ENCODE results near the gene SORL1. TPM values are rescaled to one million over a fixed set of nuclear protein-coding genes. Genes with fewer than 3 reads are reported as not detected.

SORL1 gene
- total and polyA plus RNA-seq, 2 of the 8 experiments (the other 6 are each of a cell fraction or from before 2014, with no cell fraction given): 38.1 to 65.5 TPM

- Histone ChIP-seq H3K23ac (ENCODE audit: insufficient read length) (no peak overlapping the region), H3K23me2 (ENCODE audit: low read depth, low read length) (no peaks in the 10 kb centered on the region), H2AK5ac (ENCODE audit: low read depth, low read length) (no peak overlapping the region), H3K4me1 (replicated peaks in 1 of 4; ENCODE audit: control insufficient read depth in 3 of 4, insufficient read depth in 4 of 4, low read length in 3 of 4) (no peaks in the 10 kb centered on the region), H3K79me2 (ENCODE audit: control insufficient read depth in 1 of 2, insufficient read depth in 2 of 2, low read length in 2 of 2) (no peaks in the 10 kb centered on the region), H3K27me3 (replicated peaks in 1 of 4; ENCODE audit: control insufficient read depth in 3 of 4, extremely low read depth in 1 of 4, insufficient read depth in 3 of 4, low read length in 3 of 4) (no peaks in the 10 kb centered on the region), H3K9me3 (ENCODE audit: insufficient read depth in 2 of 2, low read depth in 1 of 2, low read length in 1 of 2) (no peaks in the 10 kb centered on the region), H3K4me3 (ENCODE audit: extremely low read depth in 1 of 4, insufficient read depth in 2 of 4, low read depth in 3 of 4, low read length in 4 of 4) (no peak overlapping the region), H3K9ac (replicated peaks in 1 of 4; ENCODE audit: extremely low read depth in 1 of 4, low read depth in 3 of 4, low read length in 3 of 4) (no peak overlapping the region), H2BK12ac (ENCODE audit: low read depth, low read length) (no peak overlapping the region), H2AFZ (ENCODE audit: low read length) (no peak overlapping the region), H2BK15ac (ENCODE audit: low read length) (no peak overlapping the region), H4K5ac (ENCODE audit: insufficient read length, low read depth, low read length) (no peak overlapping the region), H2BK20ac (ENCODE audit: low read length) (no peak overlapping the region), H3K18ac (ENCODE audit: extremely low read depth, low read length) (no peak overlapping the region), H3K14ac (ENCODE audit: insufficient read length) (no peak overlapping the region), H3K79me1 (ENCODE audit: low read depth, low read length) (no peaks in the 10 kb centered on the region), H2BK120ac (replicated peaks; ENCODE audit: low read depth, low read length) (no peak overlapping the region), H3K36me3 (ENCODE audit: control insufficient read depth in 2 of 4, insufficient read depth in 4 of 4, low read length in 3 of 4) (no peaks in the 10 kb centered on the region), H3K4ac (replicated peaks; ENCODE audit: insufficient read length, low read depth, low read length) (no peak overlapping the region), H4K20me1 (replicated peaks in 1 of 2; ENCODE audit: control insufficient read depth in 1 of 2, insufficient read depth in 2 of 2, low read length in 2 of 2) (no peaks in the 10 kb centered on the region), H3K27ac (ENCODE audit: low read depth, low read length) (no peak overlapping the region), H4K91ac (replicated peaks; ENCODE audit: insufficient read length, low read length) (no peak overlapping the region), H4K8ac (ENCODE audit: extremely low read depth, insufficient read depth, low read length) (no peak overlapping the region), H2BK5ac (ENCODE audit: low read depth, low read length) (no peak overlapping the region), H3K56ac (replicated peaks; ENCODE audit: insufficient read length, low read depth, low read length) (no peak overlapping the region), H3K4me2 (ENCODE audit: insufficient read depth in 1 of 2, low read depth in 2 of 2, low read length in 2 of 2) (no peak overlapping the region)
- ChIA-PET CTCF (ENCODE audit: partially characterized antibody) (interaction anchor here (1.1 kb wide), 1 partner anchor 12 kb away, joined by 3 read pairs; no protein-coding TSS in a partner anchor), POLR2A (ENCODE audit: partially characterized antibody) (no interaction called here)
- DNase-seq (ENCODE audit: low read depth in 1 of 2, low spot score in 2 of 2) (no peak), FAIRE-seq (no peak)
- 82% methylated on average over 1 of the region's 1 CpG; no CpG with 5 or more reads in 1 of the 2 experiments for WGBS, 2 experiments (ENCODE audit: extremely low coverage in 1 of 2, insufficient coverage in 1 of 2, insufficient read length in 1 of 2, insufficient replicate concordance in 2 of 2, low coverage in 1 of 2, low lambda C conversion rate in 2 of 2, missing lambda C conversion rate in 1 of 2)
- TF ChIP-seq SUZ12 (IDR thresholded peaks at IDR 0.05; ENCODE audit: low read length) (no peak), CBX5 (IDR thresholded peaks at IDR 0.05; ENCODE audit: low read depth, low read length) (no peak), ATF3 (IDR thresholded peaks at IDR 0.05; ENCODE audit: insufficient read depth, low read depth, low read length) (no peak), HDAC2 (IDR thresholded peaks at IDR 0.05; ENCODE audit: borderline replicate concordance in 1 of 2, low read depth in 2 of 2, low read length in 2 of 2) (no peak)
Observed at GRCh38 chr11:121681550-121682268, 229.6 kb downstream of the SORL1 start.

All from H1 (cell line).